ENCODE measurements around the gene ITGA5. TPM values are rescaled to one million over a fixed set of nuclear protein-coding genes. Genes with fewer than 3 reads are reported as not detected.

The ITGA5 gene
- total and polyA plus RNA-seq, 10 donors: 7.0 to 44.9 (median 28.2) TPM

DNA sequence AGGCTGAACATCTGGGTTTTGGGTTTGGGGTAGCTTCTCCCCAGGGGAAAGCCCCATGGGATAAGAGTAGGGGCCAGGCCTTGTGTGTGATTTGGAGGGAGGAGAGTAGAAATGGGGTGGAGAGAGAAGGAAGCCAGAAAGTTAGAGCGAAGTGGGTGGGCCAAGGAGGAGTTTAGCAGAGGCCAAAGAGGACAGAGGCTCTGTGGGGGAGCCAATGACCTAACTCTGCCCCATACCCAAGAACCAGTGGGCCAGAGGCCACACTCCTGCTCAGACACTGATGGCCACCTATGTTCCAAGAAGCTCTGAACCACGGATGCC, 43.8 kb downstream of the ITGA5 start:
- intact Hi-C loops (cut with DNase I; ENCODE audit: low total_unique reads): no loop called here

GRCh38 chr12:54374562-54375258, 44.4 kb downstream of the ITGA5 start:
- Histone ChIP-seq H3K36me3 (peaks cover 0 to 37% (median 0%) of the 10 kb centered on the region in 6 donors), H3K4me3 (no peak overlapping the region), H3K9me3 (no peaks in the 10 kb centered on the region), H3K4me1 (peaks cover 4 to 61% (median 28%) of the 10 kb centered on the region in 6 donors), H3K27ac (peak overlapping the region in 2 of 8 donors; percentile 2 to 14), H3K27me3 (replicated peaks in 1 of 7) (no peaks in the 10 kb centered on the region)
- DNase-seq: no peak
- 51 to 68% (median 60%) methylated on average over 2 of the region's 2 CpGs for WGBS, 5 donors
- TF ChIP-seq POLR2A (IDR thresholded peaks at IDR 0.05) (no peak), POLR2AphosphoS5 (IDR thresholded peaks at IDR 0.05) (no peak), CTCF (IDR thresholded peaks at IDR 0.05 in 8 of 11, conservative IDR thresholded peaks at IDR 0.05 in 3 of 11) (no peak)
- intact Hi-C loops (cut with DNase I; ENCODE audit: low total_unique reads): no loop called here

More for the DNA sequence above, 43.8 kb downstream of the ITGA5 start:
- DNase-seq: no peak
- Histone ChIP-seq H3K36me3 (peaks cover 0 to 34% (median 0%) of the 10 kb centered on the region in 6 donors), H3K9me3 (no peaks in the 10 kb centered on the region), H3K27ac (peak overlapping the region in 2 of 8 donors; percentile 2 to 14), H3K4me1 (peaks cover 5 to 61% (median 30%) of the 10 kb centered on the region in 6 donors), H3K27me3 (replicated peaks in 1 of 7) (no peaks in the 10 kb centered on the region), H3K4me3 (no peak overlapping the region)
- WGBS, 5 donors: 45 to 83% (median 69%) methylated on average over 2 of the region's 2 CpGs
- no peak for TF ChIP-seq POLR2A (IDR thresholded peaks at IDR 0.05)
- no peak for TF ChIP-seq CTCF (IDR thresholded peaks at IDR 0.05 in 8 of 11, conservative IDR thresholded peaks at IDR 0.05 in 3 of 11)
- no peak for TF ChIP-seq POLR2AphosphoS5 (IDR thresholded peaks at IDR 0.05)

- Histone ChIP-seq H3K9me3 (no peaks in the 10 kb centered on the region), H3K27ac (no peak overlapping the region), H3K4me3 (no peak overlapping the region), H3K36me3 (peaks cover 0 to 37% (median 0%) of the 10 kb centered on the region in 6 donors), H3K4me1 (peaks cover 0 to 63% (median 27%) of the 10 kb centered on the region in 6 donors), H3K27me3 (replicated peaks in 1 of 7) (no peaks in the 10 kb centered on the region)
- no peak for DNase-seq
- intact Hi-C loops (cut with DNase I; ENCODE audit: low total_unique reads): no loop called here
- TF ChIP-seq POLR2AphosphoS5 (IDR thresholded peaks at IDR 0.05) (no peak), POLR2A (IDR thresholded peaks at IDR 0.05) (no peak), CTCF (IDR thresholded peaks at IDR 0.05 in 8 of 11, conservative IDR thresholded peaks at IDR 0.05 in 3 of 11) (no peak)
- WGBS, 5 donors: 90 to 98% (median 95%) methylated on average over 10 of the region's 10 CpGs
These were observed 45.2 kb downstream of the ITGA5 start for GRCh38 chr12:54373649-54374561.

Data from spleen (tissue), 11 donors.